Stimulated activated CD4-positive, alpha-beta T cell treated with anti-CD3 and anti-CD28 coated beads, TNF-alpha, amount 100 ng/mL, for 4 hours (primary cell): ENCODE data around the gene LEP.
"Not testable (repeated sequence)": the region's sequence is repeated elsewhere in the genome, so short reads cannot be mapped to it uniquely, and the experiment has no call there.

ENCODE experiments used
- DNase-seq, 3 experiments: peaks; one replicate each; pipeline ENCODE4 v3.0.0-alpha.2; 2020; ENCODE audit warnings: low read depth in 3 of 3

The LEP gene

DNA sequence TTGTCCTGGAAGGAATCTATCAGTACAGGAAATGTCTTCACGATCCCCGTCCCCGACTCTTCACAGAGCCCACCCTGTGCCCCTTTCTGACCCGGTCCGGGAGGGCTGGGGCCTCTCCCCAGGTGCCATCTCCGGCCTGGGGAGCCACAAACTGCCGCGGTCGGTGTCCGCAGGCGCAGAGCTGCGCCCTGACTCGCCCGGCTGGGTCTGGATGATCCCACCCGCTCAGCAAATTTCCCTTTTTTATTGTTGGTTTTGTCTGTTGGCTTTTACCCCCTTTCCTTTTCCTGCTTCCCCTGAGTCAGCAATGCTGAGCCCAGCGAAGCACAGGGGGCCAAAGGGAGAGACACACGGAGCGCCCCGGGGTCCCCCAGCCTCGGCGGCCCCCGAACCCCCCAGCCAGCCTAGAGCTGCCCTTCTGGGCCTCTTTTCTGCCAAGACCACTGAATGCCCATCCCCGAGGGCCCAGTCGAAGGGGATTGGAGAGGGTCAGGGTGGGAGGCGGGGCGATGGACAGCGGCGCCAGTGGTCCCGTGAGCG lies 30.9 kb downstream of the LEP start:
- no peak for DNase-seq

DNA sequence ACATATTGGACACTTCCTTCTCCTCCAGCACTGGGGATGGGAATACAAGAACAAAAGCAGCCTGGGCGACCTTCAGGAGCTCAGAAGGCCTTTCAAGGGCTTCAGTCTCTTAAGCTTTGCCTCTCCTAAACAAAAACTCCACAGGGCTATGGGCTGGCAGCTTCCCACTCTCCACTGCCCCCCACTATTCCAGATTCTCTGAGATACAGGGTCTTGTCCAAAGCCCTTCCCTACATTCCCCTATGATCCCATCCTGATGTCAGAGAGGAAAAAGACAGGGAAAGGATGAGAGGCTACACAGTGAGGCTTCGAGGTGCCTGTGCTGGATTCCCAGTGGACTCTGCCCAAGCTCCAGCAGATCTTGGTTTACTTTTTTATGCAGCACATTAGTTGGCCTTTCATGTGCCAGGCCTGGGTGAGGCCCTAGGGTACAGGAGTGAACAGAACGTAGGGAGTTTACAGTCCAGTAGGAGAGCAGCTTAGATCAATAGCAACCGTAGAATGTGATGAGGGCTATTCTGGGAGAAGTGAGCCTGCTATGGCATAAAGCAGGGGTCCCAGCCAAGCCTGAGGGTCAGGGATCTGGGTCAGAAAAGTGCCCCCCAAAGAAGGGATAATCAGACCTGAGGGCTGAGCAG lies 33.3 kb downstream of the LEP start:
- DNase-seq, result no peak

DNA sequence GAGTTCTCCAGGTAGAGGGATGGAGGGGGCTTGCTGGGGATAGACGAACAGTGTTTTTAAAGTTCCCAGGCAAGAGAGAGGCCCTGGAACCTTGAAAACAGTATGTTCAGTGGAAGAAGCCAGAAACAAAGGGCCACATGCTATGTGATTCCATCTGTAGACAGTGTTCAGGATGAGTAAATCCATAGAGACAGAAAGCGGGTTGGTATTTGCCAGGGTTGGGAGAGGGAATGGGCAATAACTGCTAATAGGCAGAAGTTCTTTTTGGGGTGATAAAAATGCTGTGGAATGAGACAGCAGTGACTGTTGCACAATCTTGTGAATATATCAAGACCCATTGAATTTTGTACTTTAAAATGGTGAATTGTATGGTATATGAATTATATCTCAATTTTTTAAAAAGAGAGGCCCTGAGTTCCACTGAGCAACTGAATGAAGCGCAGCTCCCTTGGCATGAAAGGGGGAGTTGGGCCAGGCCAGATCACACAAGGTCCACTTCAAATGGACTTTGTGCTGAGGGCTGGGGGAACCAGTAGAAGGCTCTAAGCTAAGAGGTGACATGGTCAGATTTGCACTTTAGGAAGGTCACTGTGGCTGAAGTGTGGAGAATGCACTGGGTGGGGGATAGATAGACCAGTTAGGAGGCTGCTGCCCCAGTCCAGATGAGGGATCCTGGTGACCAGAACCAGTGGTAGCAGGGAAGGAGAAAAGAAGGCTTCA lies 34.0 kb downstream of the LEP start:
- no peak for DNase-seq

DNA sequence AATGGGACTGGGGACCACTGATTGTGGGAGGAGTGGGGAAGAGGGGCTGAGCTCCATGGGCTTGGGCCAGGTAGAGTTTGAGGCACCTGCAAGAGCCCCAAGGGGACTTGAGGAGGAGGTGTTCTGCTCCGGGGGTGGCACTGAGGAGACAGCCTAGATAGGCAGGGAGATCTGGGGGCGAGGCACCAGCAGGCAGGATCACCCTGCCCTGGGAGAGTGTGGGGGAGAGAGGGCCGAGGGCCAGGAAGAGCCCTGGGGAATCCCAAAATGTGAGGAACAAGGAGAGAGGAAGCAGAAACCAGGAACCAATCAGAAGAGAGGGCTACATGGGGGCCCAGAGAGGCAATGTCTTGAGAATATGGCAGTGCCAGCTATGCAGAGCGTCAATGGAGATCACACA lies 34.6 kb downstream of the LEP start:
- DNase-seq, result no peak

DNA sequence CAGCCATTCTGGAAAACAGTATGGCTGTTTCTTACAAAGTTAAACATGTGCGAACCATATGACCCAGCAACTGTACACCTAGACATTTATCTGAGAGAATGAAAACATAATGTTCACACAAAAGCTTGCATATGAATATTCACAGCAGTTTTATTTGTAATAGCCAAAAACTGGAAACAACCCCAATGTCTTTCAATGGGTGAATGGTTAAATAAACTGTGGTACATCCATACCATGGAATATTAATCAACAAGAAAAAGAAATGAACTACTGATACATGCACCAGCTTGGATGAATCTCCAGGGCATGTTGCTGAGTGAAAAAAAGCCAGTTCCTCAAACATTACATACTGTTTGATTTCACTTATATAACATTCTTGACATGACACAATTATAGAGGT lies 37.3 kb downstream of the LEP start:
- DNase-seq, result no peak

DNA sequence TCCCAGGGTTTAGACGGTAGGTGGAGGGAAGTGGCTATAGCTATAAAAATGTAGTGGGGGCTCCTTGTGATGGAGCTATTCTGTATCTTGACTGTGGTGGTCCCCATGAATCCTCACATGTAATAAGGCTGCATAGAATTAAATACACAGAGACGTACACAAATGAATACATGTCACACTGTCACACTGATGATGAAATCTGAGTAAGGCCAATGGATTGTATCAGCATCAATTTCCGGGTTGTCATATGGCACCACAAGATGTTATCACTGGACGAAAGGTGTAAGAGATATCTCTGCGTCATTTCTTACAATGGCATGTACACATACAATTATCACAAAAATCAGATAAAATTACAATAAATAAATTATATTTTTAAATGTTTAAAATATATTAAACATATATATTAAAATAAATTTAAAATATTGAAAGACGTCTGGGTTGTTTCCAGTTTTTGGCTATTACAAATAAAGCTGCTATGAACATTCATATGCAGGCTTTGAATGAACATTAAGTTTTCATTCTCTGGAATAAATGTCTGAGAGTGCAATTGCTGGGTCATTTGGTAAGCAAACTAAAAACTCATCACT lies 38.1 kb downstream of the LEP start:
- DNase-seq, result no peak

DNA sequence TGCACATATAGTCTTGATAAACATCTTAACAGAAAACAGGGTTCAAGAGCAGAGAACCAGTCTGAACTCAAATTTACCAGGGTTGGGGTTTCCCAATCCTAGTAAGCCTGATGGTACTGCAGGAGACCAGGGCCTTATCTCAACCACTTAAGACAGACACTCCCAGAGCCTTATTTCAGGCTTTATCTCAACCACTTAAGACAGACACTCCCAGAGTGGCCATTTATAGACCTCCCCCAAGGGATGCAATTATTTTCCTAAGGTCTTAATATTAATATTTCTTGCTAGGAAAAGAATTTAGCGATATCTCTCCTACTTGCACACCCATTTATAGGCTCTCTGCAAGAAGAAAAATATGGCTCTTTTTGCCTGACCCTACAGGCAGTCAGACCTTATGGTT lies 39.4 kb downstream of the LEP start:
- DNase-seq, result not testable (repeated sequence)

DNA sequence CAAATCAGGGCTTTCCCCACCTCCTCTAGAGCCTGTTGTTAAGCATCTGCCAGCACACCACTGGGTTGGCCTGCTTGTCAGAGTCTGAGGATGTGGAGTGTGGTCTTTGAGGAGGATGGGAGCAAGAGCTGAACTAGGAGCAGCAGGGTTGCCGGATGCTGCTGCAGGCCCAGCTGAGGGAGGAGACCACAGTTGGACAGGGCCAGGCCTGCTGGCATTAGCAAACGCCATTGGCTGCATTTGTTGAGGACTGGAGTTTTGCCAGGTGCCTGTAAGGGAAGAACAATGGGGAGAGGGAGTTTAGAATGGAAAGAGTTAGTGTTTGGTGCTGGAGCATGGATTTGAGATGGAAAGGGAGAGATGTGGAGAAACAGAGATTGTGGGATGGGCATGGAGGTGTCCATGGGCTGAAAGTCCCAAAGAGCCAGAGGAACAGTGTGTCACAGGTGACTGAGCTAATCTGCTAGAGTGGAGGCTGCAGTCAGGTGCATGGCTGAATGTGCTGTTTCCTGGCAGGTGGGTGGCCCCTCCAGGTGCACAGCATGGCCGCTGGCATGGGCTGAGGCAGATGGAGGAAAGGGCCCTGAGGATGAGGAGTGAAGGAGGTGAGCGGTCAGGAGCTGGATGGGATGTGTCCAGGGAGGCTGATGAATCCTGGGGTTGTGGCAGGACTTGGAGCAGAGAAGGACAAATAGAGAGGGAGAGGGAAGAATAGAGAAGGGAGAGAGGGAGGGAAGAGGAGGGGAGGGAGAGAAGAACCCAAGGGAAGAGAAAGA lies 40.7 kb downstream of the LEP start:
- DNase-seq, result no peak

DNA sequence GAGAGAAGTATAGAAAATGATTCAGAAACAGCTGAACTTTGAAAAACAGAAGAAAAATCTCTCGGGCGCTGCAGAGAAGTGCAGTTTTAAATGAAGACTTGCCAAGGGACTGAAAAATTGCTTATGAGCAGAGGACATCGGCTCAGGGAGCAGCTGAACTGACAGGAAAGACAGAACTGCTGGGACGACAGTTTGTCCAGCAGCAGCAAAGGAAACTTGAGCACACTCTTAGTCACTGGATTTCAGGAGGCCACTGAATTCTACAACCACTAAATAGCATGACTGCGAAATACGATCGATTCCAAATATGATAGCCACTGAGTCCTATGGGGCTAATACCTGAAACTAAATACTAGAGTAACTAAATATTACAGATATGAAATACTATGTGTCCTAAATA lies 43.0 kb downstream of the LEP start:
- DNase-seq, result no peak

DNA sequence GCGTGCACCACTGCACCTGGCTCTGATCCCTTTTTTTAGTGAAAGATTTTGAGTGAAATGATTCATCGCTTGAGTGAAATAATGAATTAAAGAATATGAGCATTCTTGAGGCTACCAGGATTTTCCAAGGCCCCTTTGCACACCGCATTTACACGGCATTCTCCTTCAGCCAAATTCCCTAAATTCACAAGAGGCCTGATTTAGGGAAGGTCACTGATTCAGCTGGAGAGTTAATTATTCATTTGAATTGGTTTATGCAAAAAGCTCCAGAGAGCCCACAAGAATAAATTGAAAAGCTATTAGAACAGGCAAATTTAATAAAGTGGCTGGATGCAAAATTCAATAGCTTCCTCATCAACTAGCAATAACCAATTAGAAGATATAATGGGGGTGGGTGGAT lies 46.5 kb downstream of the LEP start:
- no peak for DNase-seq

DNA sequence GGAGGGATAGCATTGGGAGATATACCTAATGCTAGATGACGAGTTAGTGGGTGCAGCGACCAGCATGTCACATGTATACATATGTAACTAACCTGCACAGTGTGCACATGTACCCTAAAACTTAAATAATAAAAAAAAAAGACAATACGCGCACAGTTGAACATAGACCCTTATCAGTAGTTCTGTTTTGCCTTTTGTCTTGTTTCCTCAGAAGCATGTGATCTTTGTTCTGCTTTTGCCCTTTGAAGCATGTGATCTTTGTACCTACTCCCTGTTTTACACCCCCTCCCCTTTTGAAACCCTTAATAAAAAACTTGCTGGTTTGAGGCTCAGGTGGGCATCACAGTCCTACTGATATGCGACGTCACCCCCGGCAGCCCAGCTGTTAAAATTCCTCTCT lies 56.9 kb downstream of the LEP start:
- not testable (repeated sequence) for DNase-seq

DNA sequence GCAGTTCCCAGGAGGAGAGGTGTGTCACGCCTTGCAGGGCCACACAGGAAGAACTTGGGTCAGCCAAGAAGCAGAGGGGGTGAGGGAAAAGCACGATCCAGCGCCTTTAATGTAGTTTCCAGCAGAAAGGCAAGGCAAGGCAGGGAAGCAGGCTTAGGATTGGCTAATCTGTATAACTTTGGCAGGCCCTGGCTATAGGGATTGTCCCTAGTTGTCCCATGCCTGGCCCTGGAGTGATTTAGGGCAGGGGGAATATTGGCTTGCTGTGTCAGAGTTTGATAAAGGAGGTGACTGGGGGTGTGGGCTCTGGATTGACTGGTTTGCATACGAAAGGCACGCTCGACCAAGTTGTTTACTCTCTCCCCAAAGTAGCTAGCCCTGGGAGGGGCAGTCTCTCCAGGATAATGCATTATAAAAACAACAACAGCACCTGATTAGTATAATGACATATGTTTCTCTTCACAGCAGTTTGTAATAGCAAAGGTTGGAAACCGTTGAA lies 58.1 kb downstream of the LEP start:
- no peak for DNase-seq

DNA sequence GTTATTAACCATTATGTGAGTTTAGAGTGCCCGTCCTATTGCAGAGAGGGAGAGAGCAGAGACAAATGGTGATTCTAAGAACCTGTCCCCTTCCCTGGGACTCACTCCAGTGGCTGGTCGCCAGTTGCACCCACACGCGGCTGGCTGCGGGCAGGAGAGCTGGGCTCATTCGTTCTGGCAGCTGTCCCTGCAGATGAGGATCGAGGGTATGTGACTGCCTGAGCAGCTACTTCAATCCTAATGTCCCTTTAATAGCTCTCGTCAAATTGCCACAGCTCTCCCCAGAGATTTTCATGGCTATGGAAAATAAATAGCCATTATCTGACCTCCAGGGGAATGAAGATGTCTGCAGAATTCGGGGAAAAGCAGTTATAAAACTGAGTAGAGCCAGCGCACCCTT lies 61.1 kb downstream of the LEP start:
- DNase-seq, result no peak

DNA sequence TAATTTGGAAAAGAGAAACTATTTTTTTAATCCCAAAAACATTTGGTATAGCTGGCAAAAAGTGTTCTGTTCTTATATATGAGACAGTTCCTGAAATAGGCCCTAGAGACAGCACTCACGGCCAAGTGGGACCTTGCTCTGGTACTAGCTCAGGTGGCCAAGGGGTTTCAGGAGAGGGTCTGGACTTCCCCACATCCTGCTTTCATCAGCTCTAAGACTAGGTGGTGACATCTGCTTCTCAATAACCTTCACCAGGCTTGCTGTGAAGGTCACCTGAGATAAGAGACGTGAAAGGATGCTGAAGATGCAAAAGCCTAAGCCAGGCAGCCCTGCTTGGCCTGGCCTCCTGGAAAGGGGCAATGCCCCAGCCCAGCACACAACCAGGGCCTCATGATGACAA lies 62.1 kb downstream of the LEP start:
- no peak for DNase-seq

DNA sequence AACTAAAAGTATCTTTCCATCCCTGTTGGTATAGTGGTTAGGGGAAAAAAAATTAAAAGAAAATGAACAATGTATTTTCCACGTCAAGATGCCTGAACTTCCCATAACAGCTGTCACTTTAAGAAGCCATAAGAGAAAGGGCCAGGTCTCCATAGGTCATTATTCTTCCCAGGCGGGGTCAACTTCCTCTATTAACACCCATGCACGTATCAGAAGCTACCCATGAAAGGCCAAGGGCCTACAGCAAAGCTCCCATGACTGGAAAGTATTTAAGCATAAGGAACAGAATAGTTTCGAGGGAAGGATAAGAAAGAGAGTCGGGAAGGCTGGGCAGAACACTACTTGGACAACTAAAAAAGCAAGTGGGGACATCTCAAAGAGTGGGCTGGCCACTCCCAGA lies 62.6 kb downstream of the LEP start:
- no peak for DNase-seq

DNA sequence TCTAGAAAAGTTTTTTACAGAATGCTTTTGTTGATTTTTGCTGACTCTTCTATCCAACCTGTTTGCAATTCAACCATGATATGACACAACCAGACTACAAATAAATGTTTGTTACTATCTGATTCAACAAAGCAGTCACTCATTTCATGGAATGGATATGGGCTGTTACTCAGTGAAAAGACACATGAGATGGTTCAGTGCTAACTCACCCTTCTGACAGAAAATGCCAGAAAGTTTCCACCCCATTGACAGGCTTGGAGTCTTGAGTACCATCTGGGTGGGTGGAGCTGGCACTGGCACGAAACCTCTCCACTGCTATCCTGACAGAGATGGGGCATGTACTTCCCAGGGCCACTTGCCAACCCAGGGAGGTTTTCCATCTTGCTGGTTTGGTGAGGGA lies 63.1 kb downstream of the LEP start:
- DNase-seq, result no peak

DNA sequence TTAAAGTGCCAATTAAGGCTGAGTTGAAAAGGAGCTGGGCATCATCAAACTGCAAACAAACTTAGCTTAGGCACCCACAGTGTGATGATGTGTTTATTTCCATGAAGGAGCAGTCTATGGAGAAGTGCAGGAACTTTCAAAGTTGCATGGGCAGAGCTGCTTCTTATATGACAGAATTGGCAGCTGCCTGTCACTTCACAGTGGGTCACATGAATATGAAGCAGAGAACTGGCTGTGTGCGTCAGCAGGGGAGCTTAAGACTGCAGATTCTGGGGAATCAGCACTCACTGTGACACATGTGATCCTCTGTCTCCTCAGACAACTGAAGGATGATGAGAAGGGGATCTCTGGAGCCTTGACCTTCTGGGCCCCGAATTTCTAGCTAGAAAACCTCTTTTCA lies 66.0 kb downstream of the LEP start:
- DNase-seq, result no peak
